C4-2B (cell line): ENCODE measurements around the gene C12orf42.

Experiments used
- CTCF ChIP-seq: fragments of 450-650 bp; conservative IDR thresholded peaks from 2 replicates; pipeline ENCODE4 v1.5.1; 2017; ENCODE audit warnings: mild to moderate bottlenecking
- ZFX ChIP-seq: fragments of 450-650 bp; IDR thresholded peaks from 2 replicates; pipeline ENCODE4 v1.6.1; 2017

- TF ChIP-seq CTCF (no peak), ZFX (no peak)
Observed at GRCh38 chr12:103421402-103421801, 74.4 kb downstream of the C12orf42 start.
